Hematopoietic multipotent progenitor cell (in vitro differentiated cells): ENCODE results near the gene TMC2. TPM values are rescaled to one million over a fixed set of nuclear protein-coding genes. Genes with fewer than 3 reads are reported as not detected.
"Not testable (repeated sequence)": the region's sequence is repeated elsewhere in the genome, so short reads cannot be mapped to it uniquely, and the experiment has no call there.

ENCODE experiments used
- DNase-seq, 3 donors: peaks; one replicate each; pipeline ENCODE4 v3.0.0-alpha.2; 2011 to 2015; ENCODE audit warnings: low read depth in 2 of 3, low spot score in 2 of 3
- total RNA-seq: library from RNA; depleted of rRNA; stranded (reverse); fragments of >200 nt; gene quantifications from one replicate; pipeline ENCODE4 v1.2.3, GENCODE V29; 2012

TMC2 gene
- total RNA-seq, 1 donor = not detected

DNA sequence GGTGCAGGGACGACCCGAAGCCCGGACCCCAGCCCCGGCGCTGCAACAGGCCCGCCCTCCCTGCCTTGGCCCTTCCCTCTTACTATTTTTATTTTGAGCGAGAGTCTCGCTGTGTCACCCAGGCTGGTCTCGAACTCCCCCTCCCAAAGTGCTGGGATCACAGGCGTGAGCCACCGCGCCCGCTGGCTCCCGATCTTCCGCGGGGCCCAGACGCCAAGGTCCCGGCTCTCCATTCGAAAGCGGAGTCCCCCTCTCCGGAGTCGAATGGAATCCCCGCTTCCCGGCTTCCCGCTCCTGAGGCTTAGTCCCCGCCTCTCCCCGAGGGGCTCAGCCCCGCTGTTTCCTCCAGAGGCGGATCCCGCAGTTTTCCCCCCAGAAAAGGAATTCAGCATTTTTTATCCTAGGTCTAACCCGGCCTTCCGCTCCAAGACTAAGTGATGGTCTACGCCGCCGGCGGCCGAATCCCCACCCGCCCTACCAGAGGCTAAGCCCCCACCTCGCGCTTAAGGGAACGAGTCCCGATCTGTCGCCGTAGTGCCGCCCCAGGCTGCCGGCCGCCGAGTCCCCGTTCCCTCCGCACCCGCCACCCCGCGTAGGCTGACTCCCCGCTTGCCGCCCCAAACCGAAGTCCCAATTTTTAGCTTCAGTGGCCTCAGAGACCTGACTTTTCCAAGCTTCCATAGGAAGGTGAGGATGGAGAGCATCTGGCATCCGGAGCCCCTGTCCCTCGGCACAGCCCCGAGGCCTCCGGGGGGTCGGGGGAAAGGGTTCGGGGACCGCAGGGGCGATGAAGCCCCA lies 11.5 kb upstream of the TMC2 start:
- DNase-seq = peak in 2 of 3 donors; percentile 21 to 33

DNA sequence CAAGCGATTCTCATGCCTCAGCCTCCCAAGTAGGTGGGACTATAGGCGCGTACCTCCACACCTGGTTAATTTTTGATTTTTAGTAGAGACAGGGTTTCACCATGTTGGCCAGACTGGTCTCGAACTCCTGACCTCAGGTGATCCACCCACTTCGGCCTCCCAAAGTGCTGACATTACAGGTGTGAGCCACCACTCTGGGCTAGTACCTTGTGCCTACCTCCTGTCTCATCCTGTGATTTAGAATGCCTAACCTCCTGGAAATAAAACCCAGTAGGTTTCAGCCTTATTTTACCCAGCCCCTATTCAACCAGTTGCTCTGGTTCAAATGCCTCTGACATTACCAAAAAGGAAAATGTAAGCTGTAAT lies 10.2 kb upstream of the TMC2 start:
- not testable (repeated sequence) for DNase-seq

DNA sequence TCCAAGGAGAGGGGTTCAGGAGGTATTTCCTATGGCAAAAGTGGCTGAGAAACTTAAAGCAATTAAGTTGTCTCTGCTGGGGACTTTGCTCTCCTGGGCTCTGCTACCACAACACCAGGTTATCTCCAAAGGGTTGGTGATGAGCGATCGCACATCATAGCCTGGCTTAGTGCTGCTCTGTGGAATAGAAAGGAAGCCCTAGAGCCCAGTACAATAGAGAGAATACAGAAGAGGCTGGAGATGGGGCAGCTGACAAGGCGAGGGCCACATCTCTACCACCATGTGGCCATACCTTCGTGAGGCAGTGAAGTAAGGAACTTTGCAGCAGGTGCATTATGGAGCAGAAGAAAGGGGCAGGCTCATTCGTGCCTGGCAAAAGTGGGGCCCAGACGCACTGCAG lies 8.6 kb upstream of the TMC2 start:
- DNase-seq = no peak

DNA sequence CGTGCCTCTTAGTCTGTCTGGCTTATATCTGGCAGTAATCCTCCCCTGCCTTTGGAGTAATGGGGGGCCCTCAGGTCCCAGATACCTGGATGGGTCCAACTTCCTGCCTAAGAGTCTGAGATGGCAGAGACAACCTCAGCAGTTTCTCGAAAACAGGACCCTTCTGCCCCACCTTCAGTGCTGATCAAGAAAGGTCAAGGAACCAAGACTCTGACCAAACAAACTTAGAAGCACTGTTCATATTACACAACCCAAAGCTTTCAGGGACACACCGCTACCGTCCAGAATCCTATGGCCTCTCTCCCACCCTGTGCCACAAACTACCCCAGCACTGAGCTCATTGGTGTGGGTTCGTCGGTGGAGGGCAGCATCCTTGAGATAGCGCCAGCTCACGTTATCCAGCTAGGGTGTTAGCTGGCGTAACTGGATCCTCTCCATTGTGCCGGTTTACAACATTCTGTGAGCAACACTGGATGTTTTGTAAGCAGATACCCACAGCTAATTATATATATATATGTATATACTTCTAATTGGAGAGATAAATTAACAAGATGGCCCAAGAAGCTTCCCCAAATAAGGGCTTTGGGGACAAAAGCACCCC lies 7.6 kb upstream of the TMC2 start:
- no peak for DNase-seq

DNA sequence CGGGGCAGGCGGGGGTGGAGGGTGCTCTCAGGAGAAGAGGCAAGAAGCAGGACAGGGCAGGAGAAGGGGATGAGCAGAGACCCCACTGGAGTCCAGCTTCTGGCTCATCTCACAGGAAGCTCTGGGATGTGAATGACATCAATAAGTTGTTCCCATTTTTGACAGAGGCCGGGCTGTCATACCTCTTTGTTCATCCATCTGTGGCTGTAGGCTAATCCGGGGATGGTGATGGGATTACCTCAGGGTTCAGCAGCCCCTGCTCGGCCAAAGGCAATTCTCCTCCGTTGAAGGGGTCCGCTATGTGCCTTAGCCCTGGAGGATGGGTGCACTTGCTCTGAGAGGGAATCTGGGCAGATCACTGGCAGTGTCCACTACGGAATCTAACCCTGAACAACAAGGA lies 3.3 kb upstream of the TMC2 start:
- no peak for DNase-seq

DNA sequence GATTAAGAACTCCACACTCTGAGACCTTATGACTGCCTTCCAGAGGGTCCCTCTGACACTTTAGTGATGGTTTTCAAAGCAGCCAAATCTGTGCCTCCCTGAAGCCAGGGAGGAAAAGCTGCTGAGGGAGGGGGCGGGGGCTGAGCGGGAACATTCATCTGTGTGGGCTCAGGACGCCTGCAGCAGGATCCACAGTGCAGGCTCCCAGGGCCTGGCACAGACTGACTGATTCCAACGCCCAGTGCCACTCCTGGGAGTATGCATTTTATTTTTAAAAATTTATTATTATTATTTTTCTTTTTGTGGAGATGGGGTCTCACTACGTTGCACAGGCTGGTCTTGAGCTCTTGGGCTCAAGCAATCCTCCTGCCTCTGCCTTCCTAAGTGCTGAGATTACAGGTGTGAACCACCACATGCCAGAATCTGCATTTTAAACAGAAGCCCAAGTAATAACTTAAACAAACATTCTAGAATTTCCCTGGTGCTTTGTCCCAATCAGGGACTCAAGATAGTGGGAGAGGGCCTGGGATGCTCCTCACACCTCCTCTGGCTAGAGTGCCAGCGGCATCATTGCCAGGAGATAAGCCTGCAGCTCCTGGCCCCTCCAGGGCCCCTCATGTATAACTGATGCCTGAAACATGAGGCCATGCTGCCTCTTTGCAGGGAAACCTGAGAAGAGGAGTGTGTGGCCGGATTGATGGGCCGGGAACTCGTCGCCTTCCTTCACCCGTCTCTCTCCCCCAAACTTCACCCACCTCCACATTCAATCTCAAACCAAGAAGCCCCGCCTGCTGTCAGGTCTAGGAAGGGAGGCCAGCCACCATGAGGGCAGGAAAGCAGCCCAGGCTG lies 438 bp upstream of the TMC2 start:
- no peak for DNase-seq

DNA sequence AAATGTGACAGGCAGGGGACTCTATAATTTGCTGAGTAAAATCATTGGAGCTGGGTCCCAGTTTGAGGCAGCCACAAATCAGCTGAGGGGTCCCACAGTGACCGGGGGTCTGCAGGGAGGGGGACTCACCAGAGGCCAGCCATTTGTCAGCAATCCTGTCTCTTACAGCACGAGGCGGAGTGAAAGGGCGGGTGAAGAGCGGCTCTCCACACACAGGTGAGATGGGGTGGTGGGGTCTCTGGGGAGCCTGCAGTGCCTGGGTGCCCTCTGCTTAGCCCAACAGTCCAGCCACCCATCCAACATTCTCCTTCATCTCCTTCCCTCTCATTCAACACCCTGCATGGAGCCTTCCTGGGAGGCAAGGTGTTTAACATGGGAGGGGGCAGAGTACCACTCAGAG lies 728 bp downstream of the TMC2 start:
- no peak for DNase-seq

DNA sequence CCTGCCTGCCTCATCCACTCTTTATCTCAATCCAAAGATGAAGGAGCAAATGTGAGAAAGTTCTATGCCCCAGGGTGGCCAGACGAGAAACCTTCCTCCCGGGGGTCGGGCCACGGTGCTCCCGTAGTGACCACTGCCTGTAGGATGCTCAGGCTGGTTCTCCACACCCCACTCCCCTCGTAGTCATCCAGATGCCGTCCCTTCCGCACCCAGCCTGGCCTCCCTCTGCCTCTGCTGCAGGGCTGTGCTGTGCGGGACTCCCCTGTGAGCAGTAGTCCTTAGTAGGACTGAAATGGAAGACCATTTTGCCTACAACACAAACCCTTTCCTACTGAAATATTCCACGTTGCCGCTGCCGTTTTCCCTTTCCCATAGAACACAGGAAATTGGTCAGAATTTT lies 2.0 kb downstream of the TMC2 start:
- DNase-seq = no peak

DNA sequence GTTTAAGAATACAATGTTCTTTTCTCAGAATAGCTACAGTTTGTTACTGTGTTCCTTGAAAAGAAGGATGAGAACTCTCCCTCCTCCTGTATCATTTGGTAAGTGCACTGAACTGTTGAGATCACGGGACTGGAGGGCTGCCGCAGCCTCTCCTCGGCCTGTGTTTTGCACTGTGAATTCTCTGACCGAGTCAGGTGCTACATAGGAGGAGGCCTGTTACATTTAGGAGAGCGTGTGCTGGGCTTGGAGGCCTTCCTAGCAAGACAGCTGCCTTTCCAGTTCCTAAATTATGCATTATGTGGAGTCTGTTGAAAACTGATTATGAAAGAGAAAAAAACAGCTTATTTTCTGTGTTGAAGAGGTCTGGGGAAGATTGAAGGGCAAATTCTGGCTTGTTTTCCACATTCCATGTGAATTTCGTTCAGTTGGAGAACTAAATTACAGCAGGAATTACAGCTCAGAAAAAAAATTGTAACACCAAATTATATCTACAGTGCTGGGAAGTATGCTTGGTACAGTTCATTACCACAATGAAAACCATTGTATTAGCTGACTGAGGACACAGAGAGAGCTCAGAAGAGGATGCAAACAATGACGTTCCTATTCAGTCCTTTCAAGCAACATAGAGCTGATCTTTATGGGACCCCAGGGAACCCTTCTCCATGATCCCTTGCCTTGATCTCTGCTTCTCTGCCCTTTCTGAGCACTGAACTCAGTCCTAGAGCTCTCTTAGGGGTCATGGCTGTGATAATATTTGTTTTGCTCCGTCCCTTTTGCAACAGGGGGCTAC lies 2.8 kb downstream of the TMC2 start:
- DNase-seq = no peak

DNA sequence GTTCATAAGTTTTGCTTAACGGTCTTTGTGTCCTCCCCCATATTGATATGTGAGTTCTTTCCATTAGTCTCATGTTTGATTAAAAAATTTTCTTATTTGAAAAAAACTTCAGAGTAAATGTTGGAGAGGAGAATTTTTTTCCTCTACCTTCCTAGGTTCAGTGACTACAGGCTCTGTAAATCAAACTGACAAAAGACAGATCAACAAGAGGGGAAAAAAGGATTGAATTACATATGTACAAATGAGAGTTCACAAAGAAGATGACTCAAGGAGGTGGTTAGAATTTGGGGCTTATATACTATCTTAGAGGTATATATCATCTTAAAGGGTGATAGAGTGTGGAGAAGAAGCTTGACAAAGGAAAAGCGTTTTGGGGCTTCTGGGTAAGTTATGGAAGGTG lies 5.6 kb downstream of the TMC2 start:
- DNase-seq = no peak

DNA sequence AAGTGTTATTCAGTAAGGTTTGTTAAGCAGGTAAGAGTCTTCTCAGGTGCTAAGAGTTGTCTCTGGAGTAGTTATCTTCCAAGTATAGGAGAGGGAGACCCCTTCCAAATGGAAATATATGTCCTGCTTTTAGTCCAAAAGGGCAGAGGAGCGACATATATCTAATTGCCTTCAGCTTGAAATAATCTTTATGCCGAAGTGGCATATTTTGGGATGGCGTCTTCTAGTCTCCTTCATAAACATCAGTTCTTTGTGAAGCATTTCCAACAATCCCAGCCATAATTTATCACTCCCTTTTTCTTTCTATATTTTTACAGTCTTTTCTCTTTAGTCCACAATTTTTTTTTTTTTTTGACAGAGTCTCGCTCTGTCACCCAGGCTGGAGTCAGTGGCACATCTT lies 6.0 kb downstream of the TMC2 start:
- DNase-seq = no peak

DNA sequence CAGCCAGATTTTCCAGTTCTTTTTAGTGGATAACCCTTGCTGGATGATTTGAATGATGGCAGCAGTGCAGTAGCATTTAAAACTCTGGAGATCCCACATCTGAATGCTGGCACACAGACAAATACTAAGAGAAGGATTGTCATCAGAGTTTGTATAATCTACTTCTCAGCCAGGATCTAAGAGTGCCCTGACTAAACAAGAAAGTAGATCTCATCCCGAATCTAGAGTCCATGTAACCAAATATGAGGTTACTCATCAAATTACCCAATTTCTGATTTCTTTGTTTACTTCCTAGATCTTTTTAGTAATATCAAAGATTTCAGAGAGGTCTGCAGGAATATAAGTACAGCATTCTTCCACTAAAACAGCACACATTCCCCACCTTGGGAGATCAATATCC lies 7.8 kb downstream of the TMC2 start:
- no peak for DNase-seq

DNA sequence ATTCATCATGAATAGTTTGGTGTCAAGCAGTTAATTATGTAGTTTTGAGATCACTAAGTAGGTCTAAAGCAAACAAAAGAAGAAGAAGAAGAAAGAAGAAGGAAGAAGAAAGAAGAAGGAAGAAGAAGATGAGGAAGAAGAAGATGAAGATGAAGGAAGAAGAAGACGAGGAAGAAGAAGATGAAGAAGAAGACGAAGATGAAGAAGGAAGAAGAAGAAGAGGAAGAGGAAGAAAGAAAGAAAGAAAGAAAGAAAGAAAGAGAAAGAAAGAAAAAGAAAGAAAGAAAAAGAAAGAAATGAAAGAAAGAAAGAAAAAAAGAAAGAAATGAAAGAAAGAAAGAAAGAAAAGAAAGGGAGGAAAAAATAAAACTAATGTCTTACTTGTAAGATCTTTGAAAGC lies 9.2 kb downstream of the TMC2 start:
- DNase-seq = no peak

DNA sequence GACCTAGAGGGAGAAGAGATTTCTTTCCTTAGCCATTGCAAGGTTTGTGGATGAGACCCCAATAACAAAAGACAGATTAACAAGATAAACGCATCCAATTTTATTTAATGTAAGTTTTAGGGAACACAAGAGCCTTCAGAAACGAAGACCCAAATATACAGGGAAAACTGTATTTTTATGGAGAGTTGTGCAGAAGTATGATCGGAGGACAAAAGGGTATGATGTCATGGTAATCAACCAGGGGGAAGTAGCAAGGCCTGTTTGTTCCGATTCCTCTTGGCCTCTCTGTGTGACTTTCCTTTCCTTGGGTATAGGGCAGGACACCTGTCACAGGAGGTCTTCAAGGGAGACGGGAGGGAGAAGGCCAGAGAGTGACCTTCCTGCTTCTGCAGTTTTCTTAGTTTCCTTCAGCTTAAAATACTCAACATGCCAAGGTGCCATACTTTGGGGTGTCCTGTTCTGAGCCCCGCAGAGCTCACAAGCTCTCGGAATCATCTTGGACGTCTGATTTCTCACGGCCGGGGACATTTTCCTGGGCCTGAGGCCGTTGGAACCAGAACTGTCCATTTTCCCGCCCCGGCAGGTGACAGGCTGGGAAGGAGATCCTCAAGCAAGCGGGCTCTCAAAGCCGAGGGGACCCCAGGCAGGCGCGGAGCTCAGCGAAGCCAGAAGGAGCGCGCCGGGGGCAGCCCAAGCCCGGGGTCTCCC lies 21.7 kb downstream of the TMC2 start:
- DNase-seq = no peak

DNA sequence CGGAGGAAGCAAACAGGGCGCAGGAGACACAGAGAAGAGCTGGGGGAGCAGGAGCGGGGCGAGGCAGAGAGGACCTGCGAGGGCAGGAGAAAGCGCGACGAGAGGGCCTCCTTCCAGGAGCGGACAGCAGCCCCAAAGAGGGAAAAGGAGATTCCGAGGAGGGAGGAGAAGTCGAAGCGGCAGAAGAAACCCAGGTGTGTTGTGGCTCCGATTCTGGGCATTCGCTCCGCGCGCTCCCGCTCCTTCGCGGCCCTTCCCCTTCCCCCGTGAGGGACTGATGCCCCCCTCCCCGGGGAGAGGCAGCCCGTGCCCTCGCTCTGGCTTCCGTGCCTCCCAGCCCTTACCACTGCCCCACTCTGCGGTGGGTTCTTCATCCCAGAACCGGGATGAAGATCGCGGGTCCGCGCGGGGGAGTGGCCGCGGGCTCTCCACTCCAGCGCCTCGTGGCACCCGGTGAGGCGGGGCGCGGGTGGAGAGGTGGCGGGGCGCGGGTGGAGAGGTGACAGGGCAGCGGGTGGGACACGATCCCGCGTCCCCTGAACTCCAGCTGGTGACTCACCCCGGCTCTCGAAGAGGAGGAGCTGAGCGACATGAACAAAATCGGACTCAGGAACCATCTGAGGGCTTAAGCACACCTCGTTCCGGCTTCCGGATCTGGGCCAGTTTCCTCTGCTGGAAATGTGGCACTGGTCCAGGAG lies 22.4 kb downstream of the TMC2 start:
- peak in 2 of 3 donors; percentile 21 to 30 for DNase-seq

DNA sequence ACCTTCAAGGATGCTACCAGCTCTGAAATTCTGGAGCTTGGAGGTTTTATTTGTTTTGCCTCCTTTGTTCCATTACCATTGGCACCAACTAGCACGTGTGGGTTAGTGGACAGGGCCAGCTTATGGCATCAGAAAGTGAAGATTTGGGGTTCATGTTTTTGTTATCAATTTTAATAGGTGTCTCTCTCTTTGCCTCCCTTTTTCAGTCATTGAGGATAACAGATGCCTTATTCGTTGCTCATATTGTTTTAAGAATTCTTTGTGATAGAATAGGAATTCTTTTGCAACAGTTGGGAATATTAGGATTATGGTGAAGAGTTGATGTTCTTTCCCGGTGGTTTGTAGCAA lies 22.9 kb downstream of the TMC2 start:
- DNase-seq = no peak

DNA sequence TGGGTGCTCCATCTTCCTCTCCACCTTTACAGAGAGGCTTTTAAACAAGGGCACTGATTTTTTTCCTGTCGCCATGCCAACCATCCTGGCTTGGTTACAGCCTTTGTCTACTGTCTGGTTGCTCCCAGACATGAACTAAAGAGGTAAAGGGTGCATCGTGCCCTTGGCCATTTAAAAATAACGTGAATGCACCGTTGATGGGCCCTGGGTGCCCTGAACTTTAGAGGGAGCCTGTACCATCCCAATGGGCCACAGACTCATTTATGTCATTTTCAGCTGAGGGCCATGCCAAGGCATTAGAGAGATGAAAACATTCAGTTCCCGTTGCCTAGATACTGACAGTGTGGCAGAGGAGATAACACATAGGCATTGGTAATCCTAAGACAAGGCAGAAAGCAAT lies 23.3 kb downstream of the TMC2 start:
- DNase-seq = peak in 1 of 3 donors; percentile 20

DNA sequence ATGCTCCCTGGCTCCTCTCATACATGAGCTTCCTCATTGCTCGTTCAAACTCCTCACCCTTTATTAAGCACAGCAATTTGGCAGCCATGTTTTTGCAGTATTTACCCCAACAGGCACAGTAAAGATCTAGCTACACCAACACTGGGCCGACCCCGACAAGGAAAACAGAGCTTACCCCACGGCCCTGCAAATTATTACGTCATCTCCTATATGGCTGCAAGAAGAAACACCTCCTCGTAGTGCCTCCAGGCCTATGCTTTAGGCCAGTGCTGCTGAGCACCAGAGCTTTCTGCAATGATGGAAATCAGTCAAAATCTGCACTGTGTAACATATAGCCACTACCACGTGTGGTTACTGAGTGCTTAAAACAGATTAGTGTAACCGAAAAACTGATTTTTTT lies 26.7 kb downstream of the TMC2 start:
- DNase-seq = no peak

DNA sequence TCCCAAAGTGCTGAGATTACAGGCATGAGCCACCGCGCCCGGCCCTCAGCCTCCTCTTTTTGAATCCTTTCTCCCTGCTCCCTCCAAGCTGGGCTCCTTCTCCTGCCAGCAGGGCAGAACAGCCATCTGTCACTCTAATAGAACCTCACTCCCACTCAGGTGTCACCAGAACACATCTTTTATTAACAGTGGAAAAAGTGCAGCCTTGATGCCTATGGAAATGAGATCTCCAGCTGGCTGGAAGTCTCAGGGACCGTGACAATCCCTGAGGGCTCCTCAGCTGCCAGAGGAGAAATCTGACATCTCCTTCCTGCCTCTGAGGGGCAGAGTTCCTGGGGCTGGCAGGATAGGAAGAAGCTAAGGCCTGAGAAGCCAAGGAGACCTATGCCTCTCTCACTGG lies 28.0 kb downstream of the TMC2 start:
- DNase-seq = no peak

DNA sequence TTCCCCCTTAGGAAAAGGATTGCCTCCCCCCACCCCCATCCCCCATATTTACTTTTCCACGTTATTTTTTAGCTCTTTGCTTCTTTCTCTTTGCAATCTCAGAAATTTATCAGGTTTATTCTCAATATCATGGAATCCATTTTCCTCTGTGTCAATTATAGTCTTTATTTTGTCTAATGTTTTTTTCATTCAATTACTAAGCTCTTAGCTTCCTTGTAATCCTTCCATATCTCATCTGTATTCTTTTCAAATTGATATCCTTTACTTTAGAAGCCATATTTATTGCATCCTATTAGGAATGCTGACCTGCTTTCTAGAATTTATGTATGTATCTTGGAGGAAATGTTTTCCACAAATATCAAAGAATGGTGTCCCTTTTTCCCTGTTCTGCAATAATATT lies 39.3 kb downstream of the TMC2 start:
- DNase-seq = no peak
